ENCODE results near the gene APH1A. TPM values are rescaled to one million over a fixed set of nuclear protein-coding genes. Genes with fewer than 3 reads are reported as not detected.
A peak's percentile ranks its signal among the peaks of the same experiment; 100 is the strongest.
"Not testable (repeated sequence)": the region's sequence is repeated elsewhere in the genome, so short reads cannot be mapped to it uniquely, and the experiment has no call there.

APH1A gene
- total RNA-seq, 1 donor from 2014 or later = 145 TPM

GRCh38 chr1:150243003-150243402, 25.8 kb downstream of the APH1A start:
- Mint-ChIP-seq H3K27me3 (ENCODE audit: low read depth) (no peaks in the 10 kb centered on the region), H3K36me3 (ENCODE audit: low read depth) (no peaks in the 10 kb centered on the region), H3K9me3 (no peaks in the 10 kb centered on the region), H3K4me3 (no peak overlapping the region), H3K27ac (ENCODE audit: unreplicated experiment) (no peak overlapping the region), H3K4me1 (no peaks in the 10 kb centered on the region)
- DNase-seq (ENCODE audit: low read depth, low spot score) = no peak
- TF ChIP-seq CTCF (conservative IDR thresholded peaks at IDR 0.05) = no peak

- Mint-ChIP-seq H3K4me1 (peaks cover 16% of the 10 kb centered on the region), H3K36me3 (ENCODE audit: low read depth) (no peaks in the 10 kb centered on the region), H3K4me3 (no peak overlapping the region), H3K9me3 (no peaks in the 10 kb centered on the region), H3K27me3 (ENCODE audit: low read depth) (no peaks in the 10 kb centered on the region), H3K27ac (ENCODE audit: unreplicated experiment) (no peak overlapping the region)
- DNase-seq (ENCODE audit: low read depth, low spot score) = no peak
- no peak for TF ChIP-seq CTCF (conservative IDR thresholded peaks at IDR 0.05)
These were observed 31.1 kb downstream of the APH1A start for GRCh38 chr1:150237746-150238145.

GRCh38 chr1:150237176-150237575, 31.6 kb downstream of the APH1A start:
- not testable (repeated sequence) for H3K27me3 Mint-ChIP-seq (ENCODE audit: low read depth); H3K27ac Mint-ChIP-seq (ENCODE audit: unreplicated experiment); H3K9me3 Mint-ChIP-seq; H3K4me3 Mint-ChIP-seq; DNase-seq (ENCODE audit: low read depth, low spot score); H3K36me3 Mint-ChIP-seq (ENCODE audit: low read depth)
- peaks cover 16% of the 10 kb centered on the region for H3K4me1 Mint-ChIP-seq

GRCh38 chr1:150236614-150237100, 32.2 kb downstream of the APH1A start:
- Mint-ChIP-seq H3K4me3 (no peak overlapping the region), H3K9me3 (no peaks in the 10 kb centered on the region), H3K27me3 (ENCODE audit: low read depth) (no peaks in the 10 kb centered on the region), H3K36me3 (ENCODE audit: low read depth) (no peaks in the 10 kb centered on the region), H3K27ac (ENCODE audit: unreplicated experiment) (no peak overlapping the region), H3K4me1 (peaks cover 16% of the 10 kb centered on the region)
- TF ChIP-seq CTCF (conservative IDR thresholded peaks at IDR 0.05) = no peak
- DNase-seq (ENCODE audit: low read depth, low spot score) = no peak

GRCh38 chr1:150235852-150236613, 32.8 kb downstream of the APH1A start, which contains the start of gene ANP32E:
ANP32E (minus strand) TSS chr1:150236112; CDS start chr1:150235786, 326 bp downstream.
- Mint-ChIP-seq H3K36me3 (ENCODE audit: low read depth) (no peaks in the 10 kb centered on the region), H3K27ac (ENCODE audit: unreplicated experiment) (peak within 1 kb of the TSS; percentile 87), H3K27me3 (ENCODE audit: low read depth) (no peaks in the 10 kb centered on the region), H3K4me1 (peaks cover 16% of the 10 kb centered on the region), H3K4me3 (no peak within 1 kb of the TSS), H3K9me3 (no peaks in the 10 kb centered on the region)
- TF ChIP-seq CTCF (conservative IDR thresholded peaks at IDR 0.05) = peak; percentile 46
- DNase-seq (ENCODE audit: low read depth, low spot score) = peak; percentile 89

GRCh38 chr1:150235294-150235851, 33.4 kb downstream of the APH1A start:
- TF ChIP-seq CTCF (conservative IDR thresholded peaks at IDR 0.05) = no peak
- no peaks in the 10 kb centered on the region for H3K9me3 Mint-ChIP-seq
- no peaks in the 10 kb centered on the region for H3K27me3 Mint-ChIP-seq (ENCODE audit: low read depth)
- DNase-seq (ENCODE audit: low read depth, low spot score) = no peak
- no peak overlapping the region for H3K4me3 Mint-ChIP-seq
- H3K36me3 Mint-ChIP-seq (ENCODE audit: low read depth) = peaks cover 3% of the 10 kb centered on the region
- H3K4me1 Mint-ChIP-seq = peaks cover 16% of the 10 kb centered on the region
- no peak overlapping the region for H3K27ac Mint-ChIP-seq (ENCODE audit: unreplicated experiment)

Data from neural crest cell (in vitro differentiated cells).